ENCODE data around the gene C10orf71.

The C10orf71 gene

GRCh38 chr10:49313501-49314070 lies 14.6 kb downstream of the C10orf71 start:
- DNase-seq (ENCODE audit: low spot score) = no peak

- DNase-seq (ENCODE audit: low spot score) = no peak
Measured at GRCh38 chr10:49314806-49315205, 15.8 kb downstream of the C10orf71 start.

DNA sequence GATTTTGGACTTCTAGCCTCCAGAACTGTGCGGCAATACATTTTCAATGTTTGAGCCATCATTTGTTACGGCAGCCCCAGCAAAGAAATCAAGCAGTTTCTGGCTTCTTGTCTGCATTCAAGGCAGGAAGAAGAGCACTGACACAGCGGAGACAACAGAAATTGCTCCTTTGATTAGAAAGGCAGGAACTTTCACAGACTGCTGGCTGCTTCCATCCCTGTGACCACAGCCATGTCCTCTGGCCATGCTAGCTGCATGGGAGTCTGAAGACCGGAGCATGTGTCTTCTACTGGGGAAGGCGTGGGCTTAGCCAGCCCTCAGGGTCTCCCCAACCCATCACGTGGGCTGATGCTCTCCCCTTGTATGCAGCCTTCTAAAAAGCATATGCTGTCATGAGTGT lies 19.1 kb downstream of the C10orf71 start:
- no peak for DNase-seq (ENCODE audit: low spot score)

- no peak for DNase-seq (ENCODE audit: low spot score)
Measured at GRCh38 chr10:49318755-49319154, 19.8 kb downstream of the C10orf71 start.

DNA sequence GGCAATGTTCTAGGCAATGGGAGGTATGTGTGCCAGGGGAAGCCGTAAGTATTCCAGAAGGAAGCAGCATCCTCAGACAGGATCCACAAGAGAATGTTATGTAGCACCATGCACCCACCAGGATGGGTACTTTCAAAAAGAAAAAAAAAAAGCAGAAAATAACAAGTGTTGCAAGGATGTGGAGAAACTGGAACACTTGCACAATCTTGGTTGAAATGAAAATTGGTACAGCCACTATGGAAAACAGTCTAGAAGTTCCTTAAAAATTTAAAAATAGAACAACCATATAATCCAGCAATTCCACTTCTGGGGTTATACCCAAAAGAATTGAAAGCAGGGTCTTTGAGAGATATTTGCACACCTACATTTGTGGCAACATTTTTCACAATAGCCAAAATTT lies 20.2 kb downstream of the C10orf71 start:
- no peak for DNase-seq (ENCODE audit: low spot score)

GRCh38 chr10:49320191-49320590 lies 21.2 kb downstream of the C10orf71 start:
- no peak for DNase-seq (ENCODE audit: low spot score)

DNA sequence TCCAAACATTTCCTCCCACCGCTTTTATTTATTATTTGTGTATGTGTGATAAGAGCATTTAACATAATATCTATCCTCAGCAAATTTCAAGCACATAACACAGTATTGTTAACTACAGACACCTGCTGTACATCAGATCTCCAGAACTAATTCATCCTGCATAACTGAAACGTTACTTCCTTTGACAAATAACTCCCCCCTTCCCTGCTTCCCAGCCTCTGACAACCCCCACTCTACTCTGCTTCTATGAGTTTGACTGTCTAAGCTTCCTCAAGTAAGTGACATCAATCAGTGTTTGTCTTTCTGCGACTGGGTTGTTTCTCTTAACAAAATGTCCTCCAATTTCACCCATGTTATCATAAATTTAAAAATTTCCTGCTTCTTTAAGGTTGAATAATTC lies 22.1 kb downstream of the C10orf71 start:
- no peak for DNase-seq (ENCODE audit: low spot score)

DNA sequence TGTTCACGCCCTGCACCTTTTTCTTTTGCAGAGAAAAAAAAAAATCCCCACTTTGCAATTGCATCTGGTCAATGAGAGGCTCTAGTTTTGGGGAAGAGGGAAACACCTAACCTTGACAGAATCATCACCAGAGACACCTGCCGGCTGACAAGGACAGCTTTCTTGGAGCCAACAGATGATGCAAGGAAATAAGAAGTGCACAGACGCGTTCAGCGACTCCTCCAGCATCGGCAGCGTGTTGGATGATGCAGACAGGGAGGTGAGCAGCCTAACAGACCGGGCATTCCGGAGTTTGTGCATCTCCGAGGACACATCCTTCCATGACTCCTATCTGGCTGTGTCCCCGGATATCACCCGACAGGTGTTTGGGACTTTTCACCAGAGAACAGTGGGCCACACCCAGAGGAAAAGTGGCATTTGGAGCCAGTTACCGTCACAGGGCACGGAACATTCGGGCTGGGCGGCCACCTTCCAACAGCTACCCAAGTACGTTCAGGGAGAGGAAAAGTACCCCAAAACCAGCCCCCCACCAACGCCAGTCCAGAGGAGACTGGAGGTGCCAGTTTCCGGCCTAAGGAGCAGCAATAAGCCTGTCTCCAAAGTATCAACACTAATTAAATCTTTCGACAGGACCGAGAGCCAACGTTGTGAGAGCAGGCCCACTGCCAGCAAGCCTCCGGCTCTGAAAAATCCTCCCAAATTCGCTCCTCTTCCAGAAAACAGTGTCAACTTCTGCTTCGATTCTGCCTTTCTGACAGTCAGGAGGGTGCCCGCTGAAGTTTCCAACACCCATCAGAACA lies 23.6 kb downstream of the C10orf71 start:
- DNase-seq (ENCODE audit: low spot score) = no peak

DNA sequence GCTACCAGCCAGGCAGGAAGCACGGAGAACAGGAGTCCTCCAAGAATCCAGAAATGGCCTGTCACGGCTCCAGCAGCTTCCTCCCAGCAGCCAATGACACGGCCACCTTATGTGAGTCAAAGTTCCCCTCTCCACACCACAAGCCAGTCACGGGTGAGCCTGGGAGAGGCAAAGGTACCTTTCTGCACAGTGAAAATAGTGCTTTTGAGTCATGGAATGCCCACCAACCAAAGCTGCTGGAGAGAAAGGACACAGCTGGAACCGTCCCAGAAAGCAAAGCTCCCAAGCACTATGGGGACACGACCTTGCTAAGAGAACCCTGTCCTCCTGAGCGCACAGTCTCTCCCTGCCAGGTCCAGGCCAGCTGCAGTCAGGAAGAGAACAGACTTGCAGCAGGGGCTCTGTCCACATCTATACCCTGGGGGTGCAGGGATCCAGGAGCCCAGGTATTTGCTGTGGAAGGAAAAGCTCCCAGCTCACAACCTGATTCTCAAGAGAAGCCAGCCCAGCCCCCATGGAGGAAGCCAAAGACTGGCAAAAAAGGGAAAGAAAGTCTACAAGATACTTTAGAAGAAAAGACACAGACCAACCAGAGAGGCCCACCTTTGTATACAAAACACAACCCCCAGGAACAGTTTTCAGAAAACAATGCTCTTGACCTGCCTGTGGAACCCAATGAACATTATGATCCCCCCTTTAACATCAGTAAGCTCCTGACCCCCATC lies 24.4 kb downstream of the C10orf71 start:
- DNase-seq (ENCODE audit: low spot score) = no peak

GRCh38 chr10:49323896-49324270 lies 24.9 kb downstream of the C10orf71 start:
- DNase-seq (ENCODE audit: low spot score) = no peak

DNA sequence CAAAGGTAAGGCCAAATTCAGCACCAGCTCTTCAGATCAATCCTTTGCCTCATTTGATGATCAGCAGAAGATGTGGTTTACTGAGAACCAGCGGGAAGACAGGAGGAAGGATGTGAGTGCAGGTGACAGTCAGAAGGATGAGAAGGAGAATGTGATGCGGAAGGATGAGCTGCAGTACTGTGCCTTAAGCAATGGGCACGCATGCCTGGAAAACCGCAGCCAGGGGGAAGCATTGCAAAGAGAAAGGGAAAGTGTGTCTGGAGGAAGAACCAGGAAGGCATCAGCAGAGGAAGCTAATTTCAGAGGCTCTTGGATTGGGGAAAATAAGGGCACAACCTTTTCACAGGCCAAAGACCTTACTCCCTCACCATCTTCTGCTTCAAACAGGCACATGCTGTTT lies 25.7 kb downstream of the C10orf71 start:
- DNase-seq (ENCODE audit: low spot score) = no peak

GRCh38 chr10:49325131-49325915 lies 26.4 kb downstream of the C10orf71 start:
- DNase-seq (ENCODE audit: low spot score) = no peak

DNA sequence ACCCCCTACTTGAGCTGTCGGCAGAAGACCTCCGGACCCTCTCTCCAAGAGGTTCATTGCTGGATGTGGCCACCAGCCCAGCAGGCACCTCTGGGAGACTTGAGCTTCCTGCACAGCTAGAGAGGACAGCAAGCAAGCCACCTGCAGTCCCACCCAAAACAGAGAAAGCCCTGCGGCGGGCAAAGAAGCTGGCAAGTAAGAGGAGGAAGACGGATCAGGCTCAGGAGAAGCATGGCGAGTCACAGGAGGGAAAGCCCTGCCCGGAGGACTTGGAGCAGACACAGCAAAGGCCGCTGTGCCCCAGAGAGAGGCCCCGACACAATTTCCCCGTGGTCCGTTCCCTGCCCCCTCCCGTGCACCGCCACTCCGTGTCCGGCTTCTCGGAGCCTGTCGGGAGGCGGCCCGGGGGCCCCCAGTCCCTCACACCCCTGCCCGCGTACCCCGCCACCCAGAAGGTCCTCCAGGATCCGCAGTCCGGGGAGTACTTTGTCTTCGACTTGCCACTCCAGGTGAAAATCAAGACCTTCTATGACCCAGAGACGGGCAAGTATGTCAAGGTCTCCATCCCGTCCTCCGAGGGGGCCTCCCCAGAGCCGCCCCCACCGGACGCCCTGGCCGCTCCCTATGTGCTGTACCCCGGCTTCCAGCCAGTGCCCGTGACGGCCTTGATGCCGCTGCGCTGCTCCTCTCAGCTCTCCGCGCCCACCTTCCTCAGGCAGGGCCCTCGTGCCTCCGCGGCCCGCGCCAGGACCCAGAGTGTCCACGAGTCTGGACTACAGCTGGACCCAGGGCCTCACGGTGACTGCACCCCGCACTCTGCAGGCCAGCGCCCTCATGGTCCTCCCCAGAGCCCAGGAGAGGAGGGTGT lies 27.2 kb downstream of the C10orf71 start:
- no peak for DNase-seq (ENCODE audit: low spot score)

GRCh38 chr10:49327036-49327813 lies 28.3 kb downstream of the C10orf71 start:
- no peak for DNase-seq (ENCODE audit: low spot score)

GRCh38 chr10:49328401-49329145 lies 29.6 kb downstream of the C10orf71 start:
- DNase-seq (ENCODE audit: low spot score) = no peak

DNA sequence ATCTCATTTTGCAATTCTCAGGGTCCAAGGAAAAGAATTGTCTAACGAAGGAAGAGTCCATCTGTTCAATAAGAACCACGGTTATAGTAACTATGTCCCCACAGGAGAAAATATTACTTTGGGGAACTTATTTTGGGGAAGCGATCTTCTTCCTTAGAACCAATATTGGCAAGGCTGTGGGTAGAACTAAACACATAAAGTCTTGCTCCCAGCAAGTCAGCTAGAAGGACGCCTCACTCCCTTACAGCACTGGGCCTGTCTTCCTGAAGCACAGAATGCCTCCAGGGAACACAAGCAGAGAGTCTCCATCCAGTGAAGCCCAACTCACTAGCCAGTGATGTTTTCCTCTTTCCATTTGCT lies 30.2 kb downstream of the C10orf71 start:
- no peak for DNase-seq (ENCODE audit: low spot score)

DNA sequence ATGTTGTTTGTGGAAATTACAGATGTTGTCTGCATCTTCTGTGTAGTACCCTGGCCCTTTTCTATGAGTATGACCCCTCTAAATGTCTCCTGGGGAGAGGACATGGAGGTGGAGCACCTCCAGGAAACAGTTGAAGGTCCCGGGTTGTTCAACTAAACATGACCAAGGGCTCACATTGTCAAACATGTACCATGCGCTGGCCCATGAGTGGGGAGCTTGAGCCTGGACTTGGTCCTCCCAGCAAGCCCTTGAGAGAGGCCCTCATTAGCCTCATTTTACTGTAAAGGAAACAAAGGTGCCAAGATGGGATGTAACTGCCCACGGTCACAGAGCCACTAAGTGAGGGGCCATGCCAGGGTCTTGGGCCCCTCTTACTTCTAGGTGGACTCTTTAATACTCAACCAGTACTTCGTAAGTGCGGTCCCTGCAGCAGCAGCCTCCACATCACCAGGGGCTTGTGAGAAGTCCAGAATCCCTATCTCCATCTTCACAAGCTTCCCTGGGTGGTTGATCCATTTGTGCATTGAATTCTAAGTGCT lies 31.2 kb downstream of the C10orf71 start:
- no peak for DNase-seq (ENCODE audit: low spot score)

DNA sequence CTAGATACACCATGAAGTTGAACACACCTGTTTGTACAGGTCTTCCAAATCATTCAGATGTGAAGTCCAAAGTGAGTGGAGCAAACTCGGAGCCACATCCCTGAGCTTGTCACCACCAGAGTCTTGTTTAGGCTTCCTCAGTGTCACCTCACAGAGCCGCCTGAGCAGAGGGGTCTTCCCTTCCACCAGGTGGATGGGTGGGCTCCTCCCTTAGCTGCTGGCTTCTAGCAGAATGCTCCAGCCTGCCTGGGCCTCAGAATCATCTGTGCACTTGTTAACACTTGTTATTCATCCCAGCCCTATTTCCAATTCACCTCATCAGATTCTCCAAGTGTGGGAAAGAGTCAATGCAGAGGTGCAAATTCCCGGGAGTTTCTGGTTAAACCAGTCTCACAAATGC lies 32.5 kb downstream of the C10orf71 start:
- DNase-seq (ENCODE audit: low spot score) = no peak

DNA sequence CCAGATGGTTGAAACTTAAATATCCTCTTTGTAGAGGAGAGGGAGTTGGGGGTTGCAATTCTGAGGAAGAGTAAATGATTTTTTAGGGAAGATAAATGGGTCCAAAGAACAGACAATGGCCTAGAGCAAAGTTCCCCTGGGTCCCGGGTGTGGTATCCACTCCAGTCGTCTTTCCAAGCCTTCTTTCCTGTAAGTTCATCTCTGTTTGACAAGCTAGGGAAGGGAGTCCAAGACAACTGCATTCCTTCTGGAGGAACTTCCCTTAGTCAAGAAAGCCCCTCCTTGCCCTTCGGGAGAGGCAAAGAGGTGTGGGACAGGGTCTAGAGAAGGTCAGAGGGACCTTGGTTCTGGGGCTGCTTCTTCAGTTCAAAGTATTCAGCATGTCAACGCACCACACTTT lies 33.4 kb downstream of the C10orf71 start:
- DNase-seq (ENCODE audit: low spot score) = no peak

DNA sequence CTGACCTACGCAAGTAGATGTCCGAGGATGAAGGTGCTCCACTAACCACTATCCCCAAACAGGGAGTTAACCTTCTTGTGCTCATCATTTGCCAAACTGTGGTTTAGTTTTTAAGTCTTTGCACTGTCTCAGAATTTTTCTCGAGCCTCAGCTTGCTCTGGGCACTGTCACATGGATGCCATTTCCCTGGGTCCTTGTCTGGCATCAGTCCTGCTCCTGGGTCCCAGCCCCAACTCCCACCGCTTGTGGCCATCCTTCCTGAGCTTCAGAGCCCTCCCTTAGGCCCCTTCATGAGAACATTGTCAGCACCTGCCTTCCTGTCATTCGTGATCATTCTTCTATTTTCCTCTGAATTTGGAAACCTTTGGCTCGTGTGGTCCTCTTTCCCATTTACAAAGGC lies 33.8 kb downstream of the C10orf71 start:
- DNase-seq (ENCODE audit: low spot score) = no peak
